HEK293 (cell line): ENCODE results near the gene HPD.

ENCODE experiments used
- GLI4 ChIP-seq: fragments of 450-650 bp; formaldehyde crosslinking; IDR thresholded peaks from 2 replicates; pipeline ENCODE4 v1.5.1; 2016; ENCODE audit warnings: missing biosample characterization, missing genetic modification characterization
- PRDM6 ChIP-seq: fragments of 450-650 bp; formaldehyde crosslinking; IDR thresholded peaks from 2 replicates; pipeline ENCODE4 v1.5.1; 2017; ENCODE audit warnings: missing biosample characterization, missing genetic modification characterization
- REST ChIP-seq: fragments of 450-650 bp; formaldehyde crosslinking; IDR thresholded peaks from 2 replicates; pipeline ENCODE4 v1.5.1; 2016; ENCODE audit warnings: missing biosample characterization, missing genetic modification characterization
- SCRT2 ChIP-seq: fragments of 450-650 bp; formaldehyde crosslinking; IDR thresholded peaks from 2 replicates; pipeline ENCODE4 v1.5.1; 2016; ENCODE audit warnings: missing biosample characterization, missing genetic modification characterization
- TCF7L2 ChIP-seq: IDR thresholded peaks from 2 replicates; pipeline ENCODE4 v1.6.1; 2011; ENCODE audit warnings: low read depth, mild to moderate bottlenecking, inconsistent platforms, low read length, moderate library complexity, borderline replicate concordance
- YY2 ChIP-seq: fragments of 450-650 bp; formaldehyde crosslinking; IDR thresholded peaks from 2 replicates; pipeline ENCODE4 v1.5.1; 2016; ENCODE audit warnings: missing biosample characterization, missing genetic modification characterization
- ZBTB11 ChIP-seq: fragments of 450-650 bp; formaldehyde crosslinking; conservative IDR thresholded peaks from 2 replicates; pipeline ENCODE4 v1.5.1; 2016; ENCODE audit warnings: low read depth, missing biosample characterization, missing genetic modification characterization
- ZBTB21 ChIP-seq: fragments of 450-650 bp; formaldehyde crosslinking; IDR thresholded peaks from 2 replicates; pipeline ENCODE4 v1.5.1; 2017; ENCODE audit warnings: missing biosample characterization, missing genetic modification characterization
- ZFP41 ChIP-seq: fragments of 450-650 bp; formaldehyde crosslinking; IDR thresholded peaks from 2 replicates; pipeline ENCODE4 v1.5.1; 2016; ENCODE audit warnings: missing biosample characterization, missing genetic modification characterization, borderline replicate concordance
- ZIC2 ChIP-seq: fragments of 450-650 bp; formaldehyde crosslinking; IDR thresholded peaks from 2 replicates; pipeline ENCODE4 v1.5.1; 2016; ENCODE audit warnings: missing biosample characterization, missing genetic modification characterization
- ZNF146 ChIP-seq: fragments of 450-650 bp; formaldehyde crosslinking; IDR thresholded peaks from 2 replicates; pipeline ENCODE4 v1.5.1; 2016; ENCODE audit warnings: missing biosample characterization, missing genetic modification characterization
- ZNF155 ChIP-seq: fragments of 450-650 bp; formaldehyde crosslinking; IDR thresholded peaks from 2 replicates; pipeline ENCODE4 v1.5.1; 2016; ENCODE audit warnings: missing biosample characterization, missing genetic modification characterization
- ZNF174 ChIP-seq: fragments of 450-650 bp; formaldehyde crosslinking; IDR thresholded peaks from 2 replicates; pipeline ENCODE4 v1.5.0; 2017; ENCODE audit warnings: missing biosample characterization, mild to moderate bottlenecking, missing genetic modification characterization
- ZNF202 ChIP-seq: fragments of 450-650 bp; formaldehyde crosslinking; IDR thresholded peaks from 2 replicates; pipeline ENCODE4 v1.5.1; 2016; ENCODE audit warnings: missing biosample characterization, missing genetic modification characterization, borderline replicate concordance
- ZNF239 ChIP-seq: fragments of 450-650 bp; formaldehyde crosslinking; IDR thresholded peaks from 2 replicates; pipeline ENCODE4 v1.5.1; 2016; ENCODE audit warnings: missing biosample characterization, missing genetic modification characterization
- ZNF341 ChIP-seq: fragments of 450-650 bp; formaldehyde crosslinking; IDR thresholded peaks from 2 replicates; pipeline ENCODE4; 2016; ENCODE audit warnings: low read depth, missing biosample characterization, missing genetic modification characterization
- ZNF394 ChIP-seq: fragments of 450-650 bp; formaldehyde crosslinking; IDR thresholded peaks from 2 replicates; pipeline ENCODE4 v1.5.1; 2016; ENCODE audit warnings: missing biosample characterization, missing genetic modification characterization, mild to moderate bottlenecking, moderate library complexity, borderline replicate concordance
- ZNF549 ChIP-seq: fragments of 450-650 bp; IDR thresholded peaks from 2 replicates; pipeline ENCODE4 v1.5.1; 2018; ENCODE audit warnings: missing biosample characterization, missing genetic modification characterization, mild to moderate bottlenecking, inconsistent platforms, moderate library complexity
- ZNF558 ChIP-seq: fragments of 450-650 bp; formaldehyde crosslinking; IDR thresholded peaks from 2 replicates; pipeline ENCODE4 v1.5.1; 2016; ENCODE audit warnings: missing biosample characterization, missing genetic modification characterization
- ZNF610 ChIP-seq: fragments of 450-650 bp; formaldehyde crosslinking; IDR thresholded peaks from 2 replicates; pipeline ENCODE4 v1.5.1; 2016; ENCODE audit warnings: missing biosample characterization, missing genetic modification characterization, borderline replicate concordance
- ZNF777 ChIP-seq: fragments of 450-650 bp; formaldehyde crosslinking; IDR thresholded peaks from 2 replicates; pipeline ENCODE4 v1.5.1; 2017; ENCODE audit warnings: missing biosample characterization, missing genetic modification characterization, borderline replicate concordance
- ZXDB ChIP-seq: fragments of 450-650 bp; formaldehyde crosslinking; IDR thresholded peaks from 2 replicates; pipeline ENCODE4 v1.5.1; 2016; ENCODE audit warnings: missing biosample characterization, missing genetic modification characterization
- TF ChIP-seq, protein P1 (sequence below): fragments of 450-650 bp; formaldehyde crosslinking; IDR thresholded peaks from 2 replicates; pipeline ENCODE4 v1.5.0; 2017; ENCODE audit warnings: missing biosample characterization, missing genetic modification characterization, borderline replicate concordance
- TF ChIP-seq, protein P2 (sequence below): fragments of 450-650 bp; formaldehyde crosslinking; IDR thresholded peaks from 2 replicates; pipeline ENCODE4 v1.5.1; 2016; ENCODE audit warnings: missing biosample characterization, missing genetic modification characterization, borderline replicate concordance
- TF ChIP-seq, protein P3 (sequence below): fragments of 450-650 bp; formaldehyde crosslinking; IDR thresholded peaks from 2 replicates; pipeline ENCODE4; 2016; ENCODE audit warnings: missing biosample characterization, missing genetic modification characterization

The HPD gene

DNA sequence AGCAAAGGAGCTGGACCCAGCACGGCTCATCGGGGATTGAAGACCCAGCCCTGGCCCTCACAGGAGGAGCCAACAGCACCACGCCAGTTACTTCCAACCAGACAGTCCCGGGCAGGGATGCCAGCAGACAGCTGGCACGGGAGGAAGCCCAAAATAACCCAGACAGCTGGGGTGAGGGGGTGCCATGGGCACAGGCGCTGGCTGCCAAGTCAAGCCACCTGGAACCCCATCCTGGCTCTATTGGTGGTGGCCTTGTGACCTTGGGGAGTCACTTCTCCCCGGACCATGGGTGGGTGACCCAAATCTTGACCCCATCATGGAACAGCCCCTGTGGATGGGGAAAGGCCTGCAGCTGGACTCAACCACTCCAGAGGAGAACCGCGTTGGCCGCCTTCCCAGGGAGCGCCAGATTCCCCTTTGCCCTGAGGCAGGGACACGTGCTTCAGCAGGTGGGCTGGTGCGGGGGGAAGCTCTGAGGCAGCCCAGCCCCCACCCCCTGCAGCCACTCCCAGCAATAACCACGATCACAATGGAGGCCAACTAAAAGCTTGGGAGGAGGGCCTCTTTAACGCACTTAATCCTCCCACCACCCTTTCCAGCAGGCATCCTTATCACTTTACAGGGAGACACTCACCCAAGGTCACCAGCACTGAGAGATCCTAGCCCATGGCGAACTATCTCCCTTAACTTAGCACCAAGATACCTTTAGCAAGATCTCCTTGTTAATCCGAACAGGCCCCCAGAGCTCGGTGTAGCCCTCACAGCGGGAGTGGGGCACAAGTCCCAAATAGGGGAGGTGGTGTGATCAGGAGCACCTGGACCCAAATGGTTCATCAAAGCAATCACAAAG lies 60.5 kb downstream of the HPD start (continued):
- TF ChIP-seq ZBTB11 (tag by site-specific recombination) = no peak
- TF ChIP-seq ZNF549 (tag by site-specific recombination) = no peak
- TF ChIP-seq GLI4 (tag by site-specific recombination) = no peak
- no peak for TF ChIP-seq ZNF777
- TF ChIP-seq ZNF202 (tag by site-specific recombination) = no peak
- no peak for TF ChIP-seq YY2
- TF ChIP-seq, protein P1, sequence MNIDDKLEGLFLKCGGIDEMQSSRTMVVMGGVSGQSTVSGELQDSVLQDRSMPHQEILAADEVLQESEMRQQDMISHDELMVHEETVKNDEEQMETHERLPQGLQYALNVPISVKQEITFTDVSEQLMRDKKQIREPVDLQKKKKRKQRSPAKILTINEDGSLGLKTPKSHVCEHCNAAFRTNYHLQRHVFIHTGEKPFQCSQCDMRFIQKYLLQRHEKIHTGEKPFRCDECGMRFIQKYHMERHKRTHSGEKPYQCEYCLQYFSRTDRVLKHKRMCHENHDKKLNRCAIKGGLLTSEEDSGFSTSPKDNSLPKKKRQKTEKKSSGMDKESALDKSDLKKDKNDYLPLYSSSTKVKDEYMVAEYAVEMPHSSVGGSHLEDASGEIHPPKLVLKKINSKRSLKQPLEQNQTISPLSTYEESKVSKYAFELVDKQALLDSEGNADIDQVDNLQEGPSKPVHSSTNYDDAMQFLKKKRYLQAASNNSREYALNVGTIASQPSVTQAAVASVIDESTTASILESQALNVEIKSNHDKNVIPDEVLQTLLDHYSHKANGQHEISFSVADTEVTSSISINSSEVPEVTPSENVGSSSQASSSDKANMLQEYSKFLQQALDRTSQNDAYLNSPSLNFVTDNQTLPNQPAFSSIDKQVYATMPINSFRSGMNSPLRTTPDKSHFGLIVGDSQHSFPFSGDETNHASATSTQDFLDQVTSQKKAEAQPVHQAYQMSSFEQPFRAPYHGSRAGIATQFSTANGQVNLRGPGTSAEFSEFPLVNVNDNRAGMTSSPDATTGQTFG = no peak
- no peak for TF ChIP-seq ZNF155
- TF ChIP-seq, protein P2, sequence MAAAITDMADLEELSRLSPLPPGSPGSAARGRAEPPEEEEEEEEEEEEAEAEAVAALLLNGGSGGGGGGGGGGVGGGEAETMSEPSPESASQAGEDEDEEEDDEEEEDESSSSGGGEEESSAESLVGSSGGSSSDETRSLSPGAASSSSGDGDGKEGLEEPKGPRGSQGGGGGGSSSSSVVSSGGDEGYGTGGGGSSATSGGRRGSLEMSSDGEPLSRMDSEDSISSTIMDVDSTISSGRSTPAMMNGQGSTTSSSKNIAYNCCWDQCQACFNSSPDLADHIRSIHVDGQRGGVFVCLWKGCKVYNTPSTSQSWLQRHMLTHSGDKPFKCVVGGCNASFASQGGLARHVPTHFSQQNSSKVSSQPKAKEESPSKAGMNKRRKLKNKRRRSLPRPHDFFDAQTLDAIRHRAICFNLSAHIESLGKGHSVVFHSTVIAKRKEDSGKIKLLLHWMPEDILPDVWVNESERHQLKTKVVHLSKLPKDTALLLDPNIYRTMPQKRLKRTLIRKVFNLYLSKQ (tag by site-specific recombination) = no peak
- no peak; the same call in 1 of the 2 replicates for TF ChIP-seq REST
- peak; percentile 93 for TF ChIP-seq ZNF341 (tag by site-specific recombination)
- TF ChIP-seq ZNF558 = no peak
- TF ChIP-seq ZNF394 (tag by site-specific recombination) = peak; percentile 49; the same call in 1 of the 2 replicates
- no peak for TF ChIP-seq PRDM6
- 0 out of 2 replicates have a peak, but pooled peaks have one; percentile 46 for TF ChIP-seq ZNF610 (tag by site-specific recombination)
- TF ChIP-seq ZNF146 = no peak
- no peak for TF ChIP-seq ZNF239 (tag by site-specific recombination)
- TF ChIP-seq SCRT2 (tag by site-specific recombination) = peak; percentile 55; the same call in 1 of the 2 replicates
- peak; percentile 88 for TF ChIP-seq ZXDB (tag by site-specific recombination)
- no peak for TF ChIP-seq TCF7L2
- TF ChIP-seq ZNF174 = no peak
- TF ChIP-seq ZFP41 = no peak
- no peak for TF ChIP-seq ZBTB21 (tag by site-specific recombination)
- TF ChIP-seq ZIC2 (tag by site-specific recombination) = peak; percentile 97
- TF ChIP-seq, protein P3, sequence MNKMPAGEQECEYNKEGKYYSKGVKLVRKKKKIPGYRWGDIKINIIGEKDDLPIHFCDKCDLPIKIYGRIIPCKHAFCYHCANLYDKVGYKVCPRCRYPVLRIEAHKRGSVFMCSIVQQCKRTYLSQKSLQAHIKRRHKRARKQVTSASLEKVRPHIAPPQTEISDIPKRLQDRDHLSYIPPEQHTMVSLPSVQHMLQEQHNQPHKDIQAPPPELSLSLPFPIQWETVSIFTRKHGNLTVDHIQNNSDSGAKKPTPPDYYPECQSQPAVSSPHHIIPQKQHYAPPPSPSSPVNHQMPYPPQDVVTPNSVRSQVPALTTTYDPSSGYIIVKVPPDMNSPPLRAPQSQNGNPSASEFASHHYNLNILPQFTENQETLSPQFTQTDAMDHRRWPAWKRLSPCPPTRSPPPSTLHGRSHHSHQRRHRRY (tag by site-specific recombination) = no peak
